ENCODE data around the gene RAB1B. TPM values are rescaled to one million over a fixed set of nuclear protein-coding genes. Genes with fewer than 3 reads are reported as not detected.
A peak's percentile ranks its signal among the peaks of the same experiment; 100 is the strongest.

Gene RAB1B
- total RNA-seq, 1 donor: 75.3 TPM

- Histone ChIP-seq H3K27me3 (ENCODE audit: insufficient read depth, low read length) (no peaks in the 10 kb centered on the region), H2AFZ (ENCODE audit: low read length) (peak overlapping the region; percentile 98), H3K4me1 (ENCODE audit: insufficient read depth, low read length) (peaks cover 38% of the 10 kb centered on the region), H3K79me2 (ENCODE audit: insufficient read depth, low read length) (peaks cover 33% of the 10 kb centered on the region), H3K36me3 (ENCODE audit: insufficient read depth, low read length) (no peaks in the 10 kb centered on the region), H3K27ac (ENCODE audit: low read depth, low read length) (peak overlapping the region; percentile 83), H3K9me3 (ENCODE audit: low read depth, low read length) (no peaks in the 10 kb centered on the region), H3K4me3 (ENCODE audit: insufficient read depth, low read length) (peak overlapping the region; percentile 80), H4K20me1 (ENCODE audit: insufficient read depth, low read length) (peaks cover 25% of the 10 kb centered on the region), H3K4me2 (ENCODE audit: insufficient read depth, low read length) (peak overlapping the region; percentile 98)
- TF ChIP-seq, protein P1, sequence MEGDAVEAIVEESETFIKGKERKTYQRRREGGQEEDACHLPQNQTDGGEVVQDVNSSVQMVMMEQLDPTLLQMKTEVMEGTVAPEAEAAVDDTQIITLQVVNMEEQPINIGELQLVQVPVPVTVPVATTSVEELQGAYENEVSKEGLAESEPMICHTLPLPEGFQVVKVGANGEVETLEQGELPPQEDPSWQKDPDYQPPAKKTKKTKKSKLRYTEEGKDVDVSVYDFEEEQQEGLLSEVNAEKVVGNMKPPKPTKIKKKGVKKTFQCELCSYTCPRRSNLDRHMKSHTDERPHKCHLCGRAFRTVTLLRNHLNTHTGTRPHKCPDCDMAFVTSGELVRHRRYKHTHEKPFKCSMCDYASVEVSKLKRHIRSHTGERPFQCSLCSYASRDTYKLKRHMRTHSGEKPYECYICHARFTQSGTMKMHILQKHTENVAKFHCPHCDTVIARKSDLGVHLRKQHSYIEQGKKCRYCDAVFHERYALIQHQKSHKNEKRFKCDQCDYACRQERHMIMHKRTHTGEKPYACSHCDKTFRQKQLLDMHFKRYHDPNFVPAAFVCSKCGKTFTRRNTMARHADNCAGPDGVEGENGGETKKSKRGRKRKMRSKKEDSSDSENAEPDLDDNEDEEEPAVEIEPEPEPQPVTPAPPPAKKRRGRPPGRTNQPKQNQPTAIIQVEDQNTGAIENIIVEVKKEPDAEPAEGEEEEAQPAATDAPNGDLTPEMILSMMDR (IDR thresholded peaks at IDR 0.05; ENCODE audit: extremely low read depth, low read depth, low read length): no peak
- peak; percentile 97 for DNase-seq (ENCODE audit: insufficient read length, low spot score, missing footprints)
Measured at GRCh38 chr11:66311965-66312548, 43.6 kb downstream of the RAB1B start.

GRCh38 chr11:66312549-66313320 lies 44.3 kb downstream of the RAB1B start:
- H3K79me2 ChIP-seq (ENCODE audit: insufficient read depth, low read length): peaks cover 33% of the 10 kb centered on the region
- H3K4me2 ChIP-seq (ENCODE audit: insufficient read depth, low read length): peak overlapping the region; percentile 98
- peak overlapping the region; percentile 80 for H3K4me3 ChIP-seq (ENCODE audit: insufficient read depth, low read length)
- TF ChIP-seq, protein P1 (IDR thresholded peaks at IDR 0.05; ENCODE audit: extremely low read depth, low read depth, low read length): no peak
- peak overlapping the region; percentile 98 for H2AFZ ChIP-seq (ENCODE audit: low read length)
- peaks cover 25% of the 10 kb centered on the region for H4K20me1 ChIP-seq (ENCODE audit: insufficient read depth, low read length)
- no peaks in the 10 kb centered on the region for H3K36me3 ChIP-seq (ENCODE audit: insufficient read depth, low read length)
- no peaks in the 10 kb centered on the region for H3K27me3 ChIP-seq (ENCODE audit: insufficient read depth, low read length)
- no peaks in the 10 kb centered on the region for H3K9me3 ChIP-seq (ENCODE audit: low read depth, low read length)
- H3K27ac ChIP-seq (ENCODE audit: low read depth, low read length): peak overlapping the region; percentile 94
- peaks cover 44% of the 10 kb centered on the region for H3K4me1 ChIP-seq (ENCODE audit: insufficient read depth, low read length)
- DNase-seq (ENCODE audit: insufficient read length, low spot score, missing footprints): peak; percentile 99

GRCh38 chr11:66313321-66314185 lies 45.1 kb downstream of the RAB1B start:
- TF ChIP-seq, protein P1 (IDR thresholded peaks at IDR 0.05; ENCODE audit: extremely low read depth, low read depth, low read length): peak; percentile 22
- Histone ChIP-seq H3K27ac (ENCODE audit: low read depth, low read length) (peak overlapping the region; percentile 94), H3K79me2 (ENCODE audit: insufficient read depth, low read length) (peaks cover 33% of the 10 kb centered on the region), H3K9me3 (ENCODE audit: low read depth, low read length) (no peaks in the 10 kb centered on the region), H3K4me3 (ENCODE audit: insufficient read depth, low read length) (peak overlapping the region; percentile 75), H3K4me2 (ENCODE audit: insufficient read depth, low read length) (peak overlapping the region; percentile 96), H2AFZ (ENCODE audit: low read length) (peak overlapping the region; percentile 56), H3K4me1 (ENCODE audit: insufficient read depth, low read length) (peaks cover 53% of the 10 kb centered on the region), H4K20me1 (ENCODE audit: insufficient read depth, low read length) (peaks cover 25% of the 10 kb centered on the region), H3K27me3 (ENCODE audit: insufficient read depth, low read length) (no peaks in the 10 kb centered on the region), H3K36me3 (ENCODE audit: insufficient read depth, low read length) (no peaks in the 10 kb centered on the region)
- peak; percentile 83 for DNase-seq (ENCODE audit: insufficient read length, low spot score, missing footprints)
